LNCaP clone FGC (cell line): ENCODE data around the gene CCDC88C.
"Not testable (repeated sequence)": the region's sequence is repeated elsewhere in the genome, so short reads cannot be mapped to it uniquely, and the experiment has no call there.

Source experiments
- DNase-seq: peaks from one replicate; pipeline ENCODE4 v3.0.0-alpha.2; 2011; ENCODE audit warnings: low read depth
- H3K4me3 ChIP-seq: 2 replicates; pipeline ENCODE4 v1.5.1; 2011; ENCODE audit warnings: mild to moderate bottlenecking, low read depth, low read length, control low read depth
- TF ChIP-seq, protein P1 (sequence below): IDR thresholded peaks from 2 replicates; pipeline ENCODE4 v1.5.1; 2012; ENCODE audit warnings: mild to moderate bottlenecking; ENCODE audit not compliant: control insufficient read depth, insufficient read depth; ENCODE audit errors: extremely low read depth

Gene CCDC88C

GRCh38 chr14:91269076-91269991 is 148.3 kb downstream of the CCDC88C start:
- no peak for DNase-seq
- TF ChIP-seq, protein P1, sequence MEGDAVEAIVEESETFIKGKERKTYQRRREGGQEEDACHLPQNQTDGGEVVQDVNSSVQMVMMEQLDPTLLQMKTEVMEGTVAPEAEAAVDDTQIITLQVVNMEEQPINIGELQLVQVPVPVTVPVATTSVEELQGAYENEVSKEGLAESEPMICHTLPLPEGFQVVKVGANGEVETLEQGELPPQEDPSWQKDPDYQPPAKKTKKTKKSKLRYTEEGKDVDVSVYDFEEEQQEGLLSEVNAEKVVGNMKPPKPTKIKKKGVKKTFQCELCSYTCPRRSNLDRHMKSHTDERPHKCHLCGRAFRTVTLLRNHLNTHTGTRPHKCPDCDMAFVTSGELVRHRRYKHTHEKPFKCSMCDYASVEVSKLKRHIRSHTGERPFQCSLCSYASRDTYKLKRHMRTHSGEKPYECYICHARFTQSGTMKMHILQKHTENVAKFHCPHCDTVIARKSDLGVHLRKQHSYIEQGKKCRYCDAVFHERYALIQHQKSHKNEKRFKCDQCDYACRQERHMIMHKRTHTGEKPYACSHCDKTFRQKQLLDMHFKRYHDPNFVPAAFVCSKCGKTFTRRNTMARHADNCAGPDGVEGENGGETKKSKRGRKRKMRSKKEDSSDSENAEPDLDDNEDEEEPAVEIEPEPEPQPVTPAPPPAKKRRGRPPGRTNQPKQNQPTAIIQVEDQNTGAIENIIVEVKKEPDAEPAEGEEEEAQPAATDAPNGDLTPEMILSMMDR = no peak
- H3K4me3 ChIP-seq = no peak overlapping the region

- DNase-seq = no peak
- TF ChIP-seq, protein P1 = no peak
- H3K4me3 ChIP-seq = no peak overlapping the region
Measured at GRCh38 chr14:91267965-91268437, 149.6 kb downstream of the CCDC88C start.

GRCh38 chr14:91266276-91266675 is 151.3 kb downstream of the CCDC88C start:
- not testable (repeated sequence) for DNase-seq, H3K4me3 ChIP-seq

DNA sequence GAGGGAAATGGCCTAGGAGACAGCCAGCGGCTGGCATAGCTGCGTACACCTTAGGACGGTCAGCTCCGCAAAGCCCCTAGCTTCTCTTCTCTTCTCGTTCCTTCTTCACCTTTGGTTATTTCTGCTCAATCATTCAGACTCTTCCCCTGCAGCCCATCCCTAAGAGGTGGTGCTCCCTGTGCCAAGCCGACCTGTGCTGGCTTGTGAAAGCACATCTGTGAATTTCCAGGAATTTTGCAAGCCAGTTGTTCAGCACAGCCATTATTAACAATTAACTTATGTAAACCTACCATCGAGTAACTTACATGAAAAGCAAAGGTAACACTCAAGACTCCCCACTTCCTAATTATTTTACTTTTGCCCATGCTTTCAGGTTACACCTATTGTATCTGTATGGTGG is 152.2 kb downstream of the CCDC88C start:
- TF ChIP-seq, protein P1 = no peak
- DNase-seq = no peak
- no peak overlapping the region for H3K4me3 ChIP-seq

GRCh38 chr14:91264151-91265150 is 153.2 kb downstream of the CCDC88C start:
- DNase-seq = no peak
- TF ChIP-seq, protein P1 = no peak
- H3K4me3 ChIP-seq = no peak overlapping the region

- H3K4me3 ChIP-seq = no peak overlapping the region
- TF ChIP-seq, protein P1 = no peak
- DNase-seq = no peak
Measured at GRCh38 chr14:91263329-91263728, 154.3 kb downstream of the CCDC88C start.
